ENCODE data around the gene BLOC1S5. TPM values are rescaled to one million over a fixed set of nuclear protein-coding genes. Genes with fewer than 3 reads are reported as not detected.
"Not testable (repeated sequence)": the region's sequence is repeated elsewhere in the genome, so short reads cannot be mapped to it uniquely, and the experiment has no call there.

BLOC1S5 gene
- total RNA-seq, 1 experiment from 2014 or later: 24.9 TPM

GRCh38 chr6:7992002-7992815 lies 72.0 kb downstream of the BLOC1S5 start:
- Histone ChIP-seq H3K4me2 (ENCODE audit: low read depth, low read length, poor library complexity, severe bottlenecking) (no peak overlapping the region), H3K27ac (ENCODE audit: low read length) (no peak overlapping the region), H2AFZ (ENCODE audit: low read length) (no peak overlapping the region), H3K4me3 (ENCODE audit: low read length) (no peak overlapping the region), H3K79me2 (ENCODE audit: low read length) (no peaks in the 10 kb centered on the region), H3K27me3 (ENCODE audit: low read length) (no peaks in the 10 kb centered on the region), H3K4me1 (ENCODE audit: low read length) (no peaks in the 10 kb centered on the region), H3K9me3 (ENCODE audit: low read length) (no peaks in the 10 kb centered on the region), H3K9me2 (replicated peaks; ENCODE audit: insufficient read depth, low read length) (no peaks in the 10 kb centered on the region), H3K36me3 (ENCODE audit: insufficient read depth, low read length) (no peaks in the 10 kb centered on the region), H4K20me1 (ENCODE audit: insufficient read depth, low read depth, low read length) (no peaks in the 10 kb centered on the region), H3K9ac (ENCODE audit: low read length) (no peak overlapping the region)
- peak; percentile 54 for DNase-seq

- Histone ChIP-seq H3K4me3 (ENCODE audit: low read length) (no peak overlapping the region), H3K4me2 (ENCODE audit: low read depth, low read length, poor library complexity, severe bottlenecking) (no peak overlapping the region), H3K9me2 (replicated peaks; ENCODE audit: insufficient read depth, low read length) (no peaks in the 10 kb centered on the region), H3K36me3 (ENCODE audit: insufficient read depth, low read length) (no peaks in the 10 kb centered on the region), H3K9me3 (ENCODE audit: low read length) (no peaks in the 10 kb centered on the region), H3K4me1 (ENCODE audit: low read length) (no peaks in the 10 kb centered on the region), H3K27me3 (ENCODE audit: low read length) (no peaks in the 10 kb centered on the region), H2AFZ (ENCODE audit: low read length) (no peak overlapping the region), H3K79me2 (ENCODE audit: low read length) (no peaks in the 10 kb centered on the region), H3K9ac (ENCODE audit: low read length) (no peak overlapping the region), H3K27ac (ENCODE audit: low read length) (no peak overlapping the region), H4K20me1 (ENCODE audit: insufficient read depth, low read depth, low read length) (no peaks in the 10 kb centered on the region)
- DNase-seq: peak; percentile 23
These were observed 72.7 kb downstream of the BLOC1S5 start for GRCh38 chr6:7991536-7991935.

GRCh38 chr6:7986219-7986618 lies 78.0 kb downstream of the BLOC1S5 start:
- Histone ChIP-seq H3K4me2 (ENCODE audit: low read depth, low read length, poor library complexity, severe bottlenecking) (no peak overlapping the region), H3K27me3 (ENCODE audit: low read length) (no peaks in the 10 kb centered on the region), H3K4me3 (ENCODE audit: low read length) (no peak overlapping the region), H3K9me2 (replicated peaks; ENCODE audit: insufficient read depth, low read length) (no peaks in the 10 kb centered on the region), H3K4me1 (ENCODE audit: low read length) (no peaks in the 10 kb centered on the region), H3K36me3 (ENCODE audit: insufficient read depth, low read length) (no peaks in the 10 kb centered on the region), H3K27ac (ENCODE audit: low read length) (no peak overlapping the region), H2AFZ (ENCODE audit: low read length) (no peak overlapping the region), H4K20me1 (ENCODE audit: insufficient read depth, low read depth, low read length) (no peaks in the 10 kb centered on the region), H3K79me2 (ENCODE audit: low read length) (no peaks in the 10 kb centered on the region), H3K9ac (ENCODE audit: low read length) (no peak overlapping the region), H3K9me3 (ENCODE audit: low read length) (no peaks in the 10 kb centered on the region)
- DNase-seq: no peak

- DNase-seq; H4K20me1 ChIP-seq (ENCODE audit: insufficient read depth, low read depth, low read length); H2AFZ ChIP-seq (ENCODE audit: low read length); H3K9ac ChIP-seq (ENCODE audit: low read length); H3K27me3 ChIP-seq (ENCODE audit: low read length); H3K4me1 ChIP-seq (ENCODE audit: low read length); H3K4me2 ChIP-seq (ENCODE audit: low read depth, low read length, poor library complexity, severe bottlenecking); H3K9me2 ChIP-seq (replicated peaks; ENCODE audit: insufficient read depth, low read length); H3K4me3 ChIP-seq (ENCODE audit: low read length); H3K79me2 ChIP-seq (ENCODE audit: low read length); H3K9me3 ChIP-seq (ENCODE audit: low read length); H3K27ac ChIP-seq (ENCODE audit: low read length); H3K36me3 ChIP-seq (ENCODE audit: insufficient read depth, low read length): not testable (repeated sequence)
These were observed 80.2 kb downstream of the BLOC1S5 start for GRCh38 chr6:7983967-7984366.

DNA sequence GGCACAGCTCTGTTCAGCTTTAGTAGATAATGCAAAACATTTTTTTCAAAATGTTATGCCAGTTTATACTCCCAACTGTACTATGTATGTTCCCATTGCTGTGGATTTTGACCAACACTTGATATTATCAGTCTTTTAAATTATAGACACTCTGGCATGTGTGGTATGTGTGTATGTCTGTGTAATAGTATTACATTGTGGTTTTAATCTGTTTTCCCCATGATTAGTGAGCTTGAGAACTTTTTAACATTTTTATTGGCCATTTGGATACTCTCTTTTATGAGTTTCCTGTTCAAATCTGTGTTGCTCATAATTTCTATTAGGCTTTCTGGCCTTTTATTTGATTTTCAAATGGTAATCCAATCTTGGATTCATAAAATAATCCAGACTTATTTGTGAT lies 84.4 kb downstream of the BLOC1S5 start:
- Histone ChIP-seq H3K9ac (ENCODE audit: low read length) (no peak overlapping the region), H3K79me2 (ENCODE audit: low read length) (no peaks in the 10 kb centered on the region), H2AFZ (ENCODE audit: low read length) (no peak overlapping the region), H3K27ac (ENCODE audit: low read length) (no peak overlapping the region), H3K4me1 (ENCODE audit: low read length) (no peaks in the 10 kb centered on the region), H4K20me1 (ENCODE audit: insufficient read depth, low read depth, low read length) (no peaks in the 10 kb centered on the region), H3K36me3 (ENCODE audit: insufficient read depth, low read length) (no peaks in the 10 kb centered on the region), H3K9me2 (replicated peaks; ENCODE audit: insufficient read depth, low read length) (no peaks in the 10 kb centered on the region), H3K4me3 (ENCODE audit: low read length) (no peak overlapping the region), H3K4me2 (ENCODE audit: low read depth, low read length, poor library complexity, severe bottlenecking) (no peak overlapping the region), H3K27me3 (ENCODE audit: low read length) (no peaks in the 10 kb centered on the region), H3K9me3 (ENCODE audit: low read length) (no peaks in the 10 kb centered on the region)
- DNase-seq: no peak

DNA sequence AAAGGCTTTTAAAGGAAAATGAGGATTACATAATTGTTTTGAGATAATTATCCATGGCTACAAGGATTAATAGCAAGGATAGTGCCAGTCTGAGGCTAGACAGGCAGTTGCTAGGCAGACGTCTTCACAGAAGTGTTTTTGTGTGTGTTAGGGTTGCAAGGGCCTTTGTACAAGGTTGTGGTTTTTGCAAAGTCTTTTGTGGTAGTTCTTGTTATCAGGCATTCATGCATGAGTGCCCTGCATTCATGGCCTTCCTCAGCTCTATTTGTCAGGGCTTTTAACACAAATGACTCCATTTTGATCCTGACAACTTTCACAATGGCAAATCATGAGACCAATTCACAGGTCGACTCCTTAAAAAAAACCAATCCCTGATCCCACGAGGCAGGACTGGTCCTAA lies 85.5 kb downstream of the BLOC1S5 start:
- Histone ChIP-seq H2AFZ (ENCODE audit: low read length) (no peak overlapping the region), H3K27ac (ENCODE audit: low read length) (no peak overlapping the region), H4K20me1 (ENCODE audit: insufficient read depth, low read depth, low read length) (no peaks in the 10 kb centered on the region), H3K4me3 (ENCODE audit: low read length) (no peak overlapping the region), H3K4me2 (ENCODE audit: low read depth, low read length, poor library complexity, severe bottlenecking) (no peak overlapping the region), H3K9me3 (ENCODE audit: low read length) (no peaks in the 10 kb centered on the region), H3K4me1 (ENCODE audit: low read length) (no peaks in the 10 kb centered on the region), H3K9ac (ENCODE audit: low read length) (no peak overlapping the region), H3K27me3 (ENCODE audit: low read length) (no peaks in the 10 kb centered on the region), H3K79me2 (ENCODE audit: low read length) (no peaks in the 10 kb centered on the region), H3K9me2 (replicated peaks; ENCODE audit: insufficient read depth, low read length) (no peaks in the 10 kb centered on the region), H3K36me3 (ENCODE audit: insufficient read depth, low read length) (no peaks in the 10 kb centered on the region)
- DNase-seq: no peak

- Histone ChIP-seq H3K27me3 (ENCODE audit: low read length) (no peaks in the 10 kb centered on the region), H3K79me2 (ENCODE audit: low read length) (no peaks in the 10 kb centered on the region), H3K36me3 (ENCODE audit: insufficient read depth, low read length) (no peaks in the 10 kb centered on the region), H3K4me2 (ENCODE audit: low read depth, low read length, poor library complexity, severe bottlenecking) (no peak overlapping the region), H3K4me3 (ENCODE audit: low read length) (no peak overlapping the region), H3K9ac (ENCODE audit: low read length) (no peak overlapping the region), H4K20me1 (ENCODE audit: insufficient read depth, low read depth, low read length) (no peaks in the 10 kb centered on the region), H3K4me1 (ENCODE audit: low read length) (no peaks in the 10 kb centered on the region), H2AFZ (ENCODE audit: low read length) (no peak overlapping the region), H3K27ac (ENCODE audit: low read length) (no peak overlapping the region), H3K9me3 (ENCODE audit: low read length) (no peaks in the 10 kb centered on the region), H3K9me2 (replicated peaks; ENCODE audit: insufficient read depth, low read length) (no peaks in the 10 kb centered on the region)
- DNase-seq: no peak
These were observed 87.6 kb downstream of the BLOC1S5 start for GRCh38 chr6:7976485-7977056.

GRCh38 chr6:7975764-7976146 lies 88.4 kb downstream of the BLOC1S5 start:
- no peak overlapping the region for H2AFZ ChIP-seq (ENCODE audit: low read length)
- no peak overlapping the region for H3K9ac ChIP-seq (ENCODE audit: low read length)
- H3K4me1 ChIP-seq (ENCODE audit: low read length): no peaks in the 10 kb centered on the region

More at GRCh38 chr6:7975764-7976146, 88.4 kb downstream of the BLOC1S5 start:
- no peaks in the 10 kb centered on the region for H3K79me2 ChIP-seq (ENCODE audit: low read length)
- H3K4me3 ChIP-seq (ENCODE audit: low read length): no peak overlapping the region
- H3K27me3 ChIP-seq (ENCODE audit: low read length): no peaks in the 10 kb centered on the region
- H3K9me2 ChIP-seq (replicated peaks; ENCODE audit: insufficient read depth, low read length): no peaks in the 10 kb centered on the region
- no peak overlapping the region for H3K4me2 ChIP-seq (ENCODE audit: low read depth, low read length, poor library complexity, severe bottlenecking)
- H3K9me3 ChIP-seq (ENCODE audit: low read length): no peaks in the 10 kb centered on the region
- no peaks in the 10 kb centered on the region for H3K36me3 ChIP-seq (ENCODE audit: insufficient read depth, low read length)
- H3K27ac ChIP-seq (ENCODE audit: low read length): no peak overlapping the region
- H4K20me1 ChIP-seq (ENCODE audit: insufficient read depth, low read depth, low read length): no peaks in the 10 kb centered on the region
- no peak for DNase-seq

All from Karpas-422 (cell line).